ENCODE measurements around the gene STK25.
"Not testable (repeated sequence)": the region's sequence is repeated elsewhere in the genome, so short reads cannot be mapped to it uniquely, and the experiment has no call there.

The STK25 gene

DNA sequence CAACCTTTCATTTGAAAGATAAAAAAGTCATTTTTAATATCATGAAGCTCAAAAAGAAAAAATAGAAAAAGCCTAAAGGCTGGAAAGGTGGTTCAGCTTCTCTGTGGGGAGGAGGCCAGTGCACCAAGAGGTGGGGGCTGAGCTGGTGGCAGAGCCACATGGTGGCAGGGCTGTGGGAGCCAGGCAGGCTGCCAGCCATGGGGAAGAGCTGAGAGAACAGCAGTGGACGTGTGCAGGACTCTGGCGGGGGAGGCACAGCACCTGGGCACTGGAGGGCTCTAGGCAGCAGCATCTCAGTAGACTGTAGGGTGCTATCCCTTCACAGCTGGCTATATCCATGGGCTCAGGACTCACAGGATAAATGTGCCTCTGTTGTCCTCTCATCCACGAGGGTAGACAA lies 47.8 kb downstream of the STK25 start:
- Histone ChIP-seq H3K36me3 (no peaks in the 10 kb centered on the region), H3K27me3 (no peaks in the 10 kb centered on the region), H3K4me3 (ENCODE audit: low read depth, low read length) (no peak overlapping the region), H3K9me3 (no peaks in the 10 kb centered on the region), H3K4me1 (no peaks in the 10 kb centered on the region)
- DNase-seq = no peak
- TF ChIP-seq, protein P1, sequence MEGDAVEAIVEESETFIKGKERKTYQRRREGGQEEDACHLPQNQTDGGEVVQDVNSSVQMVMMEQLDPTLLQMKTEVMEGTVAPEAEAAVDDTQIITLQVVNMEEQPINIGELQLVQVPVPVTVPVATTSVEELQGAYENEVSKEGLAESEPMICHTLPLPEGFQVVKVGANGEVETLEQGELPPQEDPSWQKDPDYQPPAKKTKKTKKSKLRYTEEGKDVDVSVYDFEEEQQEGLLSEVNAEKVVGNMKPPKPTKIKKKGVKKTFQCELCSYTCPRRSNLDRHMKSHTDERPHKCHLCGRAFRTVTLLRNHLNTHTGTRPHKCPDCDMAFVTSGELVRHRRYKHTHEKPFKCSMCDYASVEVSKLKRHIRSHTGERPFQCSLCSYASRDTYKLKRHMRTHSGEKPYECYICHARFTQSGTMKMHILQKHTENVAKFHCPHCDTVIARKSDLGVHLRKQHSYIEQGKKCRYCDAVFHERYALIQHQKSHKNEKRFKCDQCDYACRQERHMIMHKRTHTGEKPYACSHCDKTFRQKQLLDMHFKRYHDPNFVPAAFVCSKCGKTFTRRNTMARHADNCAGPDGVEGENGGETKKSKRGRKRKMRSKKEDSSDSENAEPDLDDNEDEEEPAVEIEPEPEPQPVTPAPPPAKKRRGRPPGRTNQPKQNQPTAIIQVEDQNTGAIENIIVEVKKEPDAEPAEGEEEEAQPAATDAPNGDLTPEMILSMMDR (IDR thresholded peaks at IDR 0.05; ENCODE audit: low read depth, low read length) = no peak

DNA sequence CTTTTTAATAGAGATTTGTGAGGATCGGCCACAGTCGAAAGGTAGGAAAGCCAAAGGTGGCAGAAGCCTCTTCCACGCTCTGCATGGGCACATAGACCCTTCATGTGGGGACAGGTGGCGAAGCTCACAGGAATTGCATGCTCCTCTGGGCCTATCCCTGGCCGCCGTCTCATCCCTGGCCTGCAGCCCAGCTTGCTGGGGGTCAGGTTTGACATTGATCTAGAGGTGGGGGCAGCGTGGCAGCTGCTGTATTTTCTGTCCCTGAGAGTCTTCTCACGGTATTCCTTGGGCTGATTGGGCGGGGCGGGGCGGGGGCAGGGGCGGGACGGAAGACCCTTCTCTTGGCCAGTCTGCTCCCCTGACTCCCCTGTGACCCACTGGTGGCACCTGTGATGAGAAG lies 48.9 kb downstream of the STK25 start:
- no peak for DNase-seq
- H3K9me3 ChIP-seq = no peaks in the 10 kb centered on the region
- TF ChIP-seq, protein P1 (IDR thresholded peaks at IDR 0.05; ENCODE audit: low read depth, low read length) = no peak
- H3K4me1 ChIP-seq = no peaks in the 10 kb centered on the region
- H3K4me3 ChIP-seq (ENCODE audit: low read depth, low read length) = no peak overlapping the region
- H3K36me3 ChIP-seq = no peaks in the 10 kb centered on the region
- no peaks in the 10 kb centered on the region for H3K27me3 ChIP-seq

DNA sequence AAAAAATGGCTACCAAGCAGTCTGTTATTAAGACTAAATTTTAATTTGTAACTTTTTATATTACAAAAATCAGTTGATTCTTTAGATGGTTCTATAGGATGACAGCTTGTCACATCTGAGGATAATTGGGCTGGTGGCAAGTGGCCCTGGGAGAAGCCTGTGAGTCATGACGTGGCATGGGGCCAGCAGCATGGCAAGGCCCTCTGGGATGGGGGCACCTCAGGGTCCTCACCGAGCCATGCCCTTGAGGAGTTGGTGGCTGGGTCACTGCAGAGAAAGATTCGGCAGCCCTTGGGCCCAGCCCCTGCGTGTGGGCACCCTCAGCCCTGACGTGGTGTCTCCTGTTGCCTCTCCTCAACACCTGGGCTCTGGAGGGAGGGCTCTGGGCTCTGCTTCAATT lies 49.7 kb downstream of the STK25 start:
- Histone ChIP-seq H3K36me3 (no peaks in the 10 kb centered on the region), H3K27me3 (no peaks in the 10 kb centered on the region), H3K4me1 (no peaks in the 10 kb centered on the region), H3K4me3 (ENCODE audit: low read depth, low read length) (no peak overlapping the region), H3K9me3 (no peaks in the 10 kb centered on the region)
- DNase-seq = peak; percentile 46
- TF ChIP-seq, protein P1 (IDR thresholded peaks at IDR 0.05; ENCODE audit: low read depth, low read length) = no peak

DNA sequence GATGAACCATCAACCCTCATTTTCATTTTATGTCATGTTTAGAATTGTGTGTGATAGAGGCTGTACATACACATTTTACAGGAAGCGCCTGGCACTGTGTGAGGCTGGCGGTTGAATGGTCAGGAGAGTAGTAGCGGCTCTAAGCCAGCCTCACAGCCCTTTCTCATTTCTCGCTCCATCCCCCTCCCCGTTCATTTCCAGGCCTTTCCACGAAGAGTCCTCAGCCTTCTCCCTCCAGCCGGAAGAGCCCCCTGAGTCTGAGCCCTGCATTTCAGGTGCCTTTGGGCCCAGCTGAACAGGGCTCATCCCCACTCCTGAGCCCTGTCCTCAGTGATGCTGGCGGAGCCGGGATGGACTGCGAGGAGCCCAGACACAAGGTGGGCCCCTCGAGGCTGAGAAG lies 51.8 kb downstream of the STK25 start:
- Histone ChIP-seq H3K4me3 (ENCODE audit: low read depth, low read length) (no peak overlapping the region), H3K36me3 (no peaks in the 10 kb centered on the region), H3K9me3 (no peaks in the 10 kb centered on the region), H3K27me3 (no peaks in the 10 kb centered on the region), H3K4me1 (no peaks in the 10 kb centered on the region)
- TF ChIP-seq, protein P1 (IDR thresholded peaks at IDR 0.05; ENCODE audit: low read depth, low read length) = no peak
- no peak for DNase-seq

DNA sequence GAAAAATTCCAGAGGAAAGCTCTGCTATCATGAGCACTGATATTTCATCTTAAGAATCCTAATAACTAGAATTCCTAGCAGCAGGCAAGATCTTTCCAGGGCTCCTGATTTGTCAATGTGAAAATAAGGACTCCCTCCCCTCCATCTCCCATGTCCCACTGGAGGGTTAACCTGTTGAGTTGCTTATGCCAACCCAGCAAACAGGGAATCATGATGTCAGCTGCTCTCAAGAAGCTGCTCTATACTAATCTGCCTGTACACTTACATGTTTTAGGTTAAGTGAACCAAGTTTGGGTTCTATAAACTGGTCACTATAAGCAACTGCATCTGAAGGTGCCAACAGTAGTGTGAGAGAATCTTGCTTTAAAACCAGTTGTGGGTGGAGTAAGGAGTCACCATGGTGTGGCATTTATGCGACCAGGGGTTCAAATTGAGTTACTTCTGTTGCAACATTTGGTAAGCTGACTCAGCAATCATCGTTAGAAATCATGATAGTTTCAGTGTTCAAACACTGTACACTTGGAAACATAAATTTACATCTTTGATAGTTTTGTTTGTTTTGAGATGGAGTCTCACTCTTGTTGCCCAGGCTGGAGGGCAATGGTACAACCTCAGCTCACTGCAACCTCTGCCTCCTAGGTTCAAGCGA lies 53.4 kb downstream of the STK25 start:
- TF ChIP-seq, protein P1 (IDR thresholded peaks at IDR 0.05; ENCODE audit: low read depth, low read length) = no peak
- no peak overlapping the region for H3K4me3 ChIP-seq (ENCODE audit: low read depth, low read length)
- H3K27me3 ChIP-seq = no peaks in the 10 kb centered on the region
- no peaks in the 10 kb centered on the region for H3K4me1 ChIP-seq
- no peaks in the 10 kb centered on the region for H3K36me3 ChIP-seq
- no peaks in the 10 kb centered on the region for H3K9me3 ChIP-seq
- no peak for DNase-seq

DNA sequence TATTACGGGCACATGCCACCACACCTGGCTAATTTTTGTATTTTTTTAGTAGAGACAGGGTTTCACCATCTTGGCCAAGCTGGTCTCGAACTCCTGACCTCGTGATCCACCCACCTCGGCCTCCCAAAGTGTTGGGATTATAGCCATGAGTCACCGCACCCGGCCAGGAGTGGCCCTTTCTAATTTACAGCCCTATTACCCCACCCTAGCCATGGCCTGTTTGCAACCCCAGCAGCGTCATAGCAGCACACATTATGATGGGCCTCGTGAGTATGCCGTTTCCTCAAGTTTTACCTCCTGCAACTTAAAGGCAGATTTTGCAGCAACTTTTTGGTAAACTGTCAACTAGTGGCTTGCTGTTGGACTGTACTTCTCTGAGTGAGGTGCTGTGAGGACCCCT lies 54.5 kb downstream of the STK25 start:
- not testable (repeated sequence) for H3K4me3 ChIP-seq (ENCODE audit: low read depth, low read length); H3K9me3 ChIP-seq; H3K4me1 ChIP-seq; H3K36me3 ChIP-seq; DNase-seq; H3K27me3 ChIP-seq

Data from BE2C (cell line).